ENCODE results near the gene TANGO6.
"Not testable (repeated sequence)": the region's sequence is repeated elsewhere in the genome, so short reads cannot be mapped to it uniquely, and the experiment has no call there.

The TANGO6 gene

DNA sequence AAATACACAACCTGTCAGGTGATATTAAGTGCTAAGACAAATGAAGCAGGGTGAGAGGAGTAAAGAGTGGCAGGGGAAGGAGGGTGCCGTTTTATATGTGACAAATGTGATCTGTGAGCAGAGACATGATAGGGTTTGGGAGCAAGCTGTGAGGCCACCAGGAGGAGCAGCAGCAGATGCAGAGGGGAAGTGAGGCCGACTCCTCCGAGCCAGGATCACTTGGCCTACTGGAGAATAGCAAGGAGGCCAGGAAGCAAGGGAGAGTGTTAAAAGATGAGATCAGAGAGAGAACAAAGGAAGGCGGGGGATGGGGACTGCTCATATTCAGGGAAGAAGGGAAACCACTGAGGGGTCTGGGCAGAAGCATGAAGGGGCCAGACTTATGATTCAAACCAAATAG lies 129.4 kb downstream of the TANGO6 start:
- no peak for DNase-seq (ENCODE audit: low read depth)

DNA sequence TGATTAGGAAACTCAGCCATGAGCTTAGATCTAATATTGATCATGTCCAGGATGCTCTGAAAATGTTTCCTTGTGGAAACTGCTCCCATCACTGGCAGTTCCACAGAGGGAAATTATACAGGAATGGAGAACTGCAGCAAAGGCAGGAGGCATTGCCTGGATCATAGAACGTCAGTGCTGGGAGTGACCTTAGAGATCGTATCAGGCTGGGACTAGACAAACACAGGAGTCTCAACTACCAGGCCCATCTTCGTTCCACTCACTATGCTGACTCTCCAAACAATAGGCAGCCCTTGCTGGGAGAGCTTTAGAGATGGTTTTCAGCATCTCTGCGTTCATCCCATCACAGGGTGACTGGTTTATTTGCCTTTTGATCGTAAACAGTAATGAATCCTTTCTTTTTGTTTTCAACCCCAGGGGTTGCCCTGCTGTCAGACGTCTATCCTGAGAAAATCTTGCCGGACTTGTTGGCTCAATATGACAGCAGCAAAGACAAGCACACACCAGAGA lies 130.3 kb downstream of the TANGO6 start:
- DNase-seq (ENCODE audit: low read depth) = no peak

DNA sequence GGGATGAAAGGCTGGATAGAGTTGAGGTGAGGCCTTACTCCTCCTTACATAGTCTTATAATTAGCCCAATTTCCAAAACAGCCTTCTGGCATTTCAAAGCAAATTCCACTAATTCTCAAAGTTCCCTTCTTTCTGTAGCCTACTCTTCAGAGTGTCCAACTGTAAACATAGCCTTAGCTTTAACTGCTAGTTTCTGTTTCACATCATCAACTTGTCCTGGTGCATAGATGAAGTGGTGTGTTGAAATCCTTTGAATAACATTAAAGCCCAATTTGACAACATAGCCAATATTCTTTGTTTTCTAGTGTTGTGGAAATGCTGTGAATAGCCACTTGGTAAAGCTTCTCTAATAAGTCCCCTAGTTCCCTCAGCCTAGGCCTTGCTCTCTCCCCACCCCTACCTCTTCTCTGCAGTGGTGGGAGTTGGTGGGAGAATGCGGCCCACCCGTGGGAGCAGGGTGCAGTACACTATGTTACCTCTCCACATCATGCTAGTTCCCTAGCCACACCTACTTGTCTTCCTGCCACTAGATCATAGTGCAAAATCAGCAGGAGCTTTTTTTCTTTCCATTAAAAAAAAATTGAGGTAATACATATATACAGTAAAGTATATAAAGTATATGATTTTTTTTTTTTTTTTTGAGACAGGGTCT lies 135.1 kb downstream of the TANGO6 start:
- DNase-seq (ENCODE audit: low read depth) = no peak

DNA sequence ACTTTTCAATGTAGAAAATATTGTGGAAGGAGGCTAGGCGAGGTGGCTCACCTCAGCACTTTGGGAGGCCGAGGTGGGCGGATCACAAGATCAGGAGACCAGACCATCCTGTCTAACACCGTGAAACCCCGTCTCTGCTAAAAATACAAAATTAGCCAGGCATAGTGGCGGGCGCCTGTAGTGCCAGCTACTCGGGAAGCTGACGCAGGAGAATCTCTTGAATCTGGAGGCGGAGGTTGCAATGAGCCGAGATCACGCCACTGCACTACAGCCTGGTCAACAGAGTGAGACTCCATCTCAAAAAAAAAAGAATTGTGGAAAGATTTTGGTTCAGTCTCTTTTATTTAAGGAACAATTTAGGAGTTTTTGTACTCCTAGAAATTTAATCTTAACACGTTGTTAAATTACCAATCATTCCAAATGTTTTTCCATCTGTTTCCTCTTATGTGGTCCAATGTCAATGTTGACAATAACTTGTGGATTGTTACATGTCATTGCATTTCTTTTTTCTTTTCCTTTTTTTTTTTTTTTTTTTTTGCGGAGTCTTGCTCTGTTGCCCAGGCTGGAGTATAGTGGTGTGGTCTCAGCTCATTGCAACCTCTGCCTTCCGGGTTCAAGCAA lies 137.5 kb downstream of the TANGO6 start:
- no peak for DNase-seq (ENCODE audit: low read depth)

DNA sequence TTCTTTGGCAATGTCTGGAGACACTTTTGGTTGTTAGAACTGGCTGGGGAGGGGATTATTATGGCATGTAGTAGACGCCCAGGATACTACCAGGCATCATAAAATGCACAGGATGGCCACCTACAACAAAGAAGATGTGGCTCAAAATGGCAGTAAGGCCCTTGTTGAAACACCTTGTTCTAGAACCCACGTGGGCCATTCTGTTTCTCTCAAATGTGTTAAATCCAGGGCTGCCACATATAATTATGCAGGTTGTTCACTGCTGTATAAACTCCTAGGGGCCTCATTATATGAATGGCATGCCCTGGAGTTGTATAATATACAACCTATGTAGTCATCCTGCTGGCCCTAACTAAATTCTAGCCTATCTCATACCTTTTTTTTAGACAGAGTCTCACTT lies 138.6 kb downstream of the TANGO6 start:
- no peak for DNase-seq (ENCODE audit: low read depth)

DNA sequence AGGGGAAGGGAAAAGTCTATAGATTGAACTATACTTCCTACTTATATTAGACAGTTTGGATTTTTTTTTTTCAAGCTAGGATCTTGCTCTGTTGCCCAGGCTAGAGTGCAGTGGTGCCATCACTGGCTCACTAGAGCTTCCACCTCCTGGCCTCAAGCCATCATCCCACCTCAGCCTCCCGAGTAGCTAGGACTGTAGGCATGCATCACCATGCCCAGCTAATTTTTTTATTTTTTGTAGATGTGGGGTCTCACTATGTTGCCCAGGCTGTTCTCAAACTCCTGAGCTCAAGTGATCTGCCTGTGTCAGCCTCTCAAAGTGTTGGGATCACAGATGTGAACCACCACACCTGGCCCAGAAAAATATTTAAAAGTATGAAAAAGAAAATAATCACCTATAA lies 141.1 kb downstream of the TANGO6 start:
- no peak for DNase-seq (ENCODE audit: low read depth)

DNA sequence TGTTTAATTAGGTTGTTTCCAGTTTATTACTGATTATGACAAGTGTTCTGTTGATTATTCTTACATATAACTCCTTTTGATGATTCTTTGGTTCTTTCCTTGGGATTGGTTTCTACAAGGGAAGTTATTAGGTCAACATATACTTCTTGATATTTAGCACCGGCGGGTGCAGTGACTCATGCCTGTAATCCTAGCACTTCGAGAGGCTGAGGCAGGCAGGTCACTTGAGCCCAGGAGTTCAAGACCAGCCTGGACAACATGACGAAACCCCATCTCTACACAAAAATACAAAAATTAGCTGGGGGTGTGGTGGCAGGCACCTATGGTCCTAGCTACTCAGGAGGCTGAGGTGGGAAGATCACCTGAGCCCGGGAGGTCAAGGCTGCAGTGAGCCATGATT lies 141.9 kb downstream of the TANGO6 start:
- no peak for DNase-seq (ENCODE audit: low read depth)

DNA sequence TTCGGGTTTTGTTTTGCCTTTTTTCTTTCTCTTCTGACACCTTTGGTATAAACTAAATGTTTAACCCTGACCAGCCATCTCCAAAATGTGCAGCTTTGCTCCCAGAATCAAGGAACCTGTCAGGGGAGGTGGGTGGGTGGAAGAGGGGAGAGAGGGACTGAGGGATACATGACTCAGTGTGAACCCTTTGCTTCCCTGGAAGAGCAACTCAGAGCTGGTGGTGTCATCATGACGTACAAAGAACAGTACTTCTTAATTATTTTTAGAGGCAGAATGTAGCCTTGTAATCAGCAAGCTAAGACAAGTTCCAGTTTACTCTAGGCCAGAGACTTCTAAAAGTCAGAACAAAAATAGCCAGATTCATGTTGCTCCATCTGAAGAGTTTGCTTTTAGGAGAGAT lies 142.5 kb downstream of the TANGO6 start:
- no peak for DNase-seq (ENCODE audit: low read depth)

DNA sequence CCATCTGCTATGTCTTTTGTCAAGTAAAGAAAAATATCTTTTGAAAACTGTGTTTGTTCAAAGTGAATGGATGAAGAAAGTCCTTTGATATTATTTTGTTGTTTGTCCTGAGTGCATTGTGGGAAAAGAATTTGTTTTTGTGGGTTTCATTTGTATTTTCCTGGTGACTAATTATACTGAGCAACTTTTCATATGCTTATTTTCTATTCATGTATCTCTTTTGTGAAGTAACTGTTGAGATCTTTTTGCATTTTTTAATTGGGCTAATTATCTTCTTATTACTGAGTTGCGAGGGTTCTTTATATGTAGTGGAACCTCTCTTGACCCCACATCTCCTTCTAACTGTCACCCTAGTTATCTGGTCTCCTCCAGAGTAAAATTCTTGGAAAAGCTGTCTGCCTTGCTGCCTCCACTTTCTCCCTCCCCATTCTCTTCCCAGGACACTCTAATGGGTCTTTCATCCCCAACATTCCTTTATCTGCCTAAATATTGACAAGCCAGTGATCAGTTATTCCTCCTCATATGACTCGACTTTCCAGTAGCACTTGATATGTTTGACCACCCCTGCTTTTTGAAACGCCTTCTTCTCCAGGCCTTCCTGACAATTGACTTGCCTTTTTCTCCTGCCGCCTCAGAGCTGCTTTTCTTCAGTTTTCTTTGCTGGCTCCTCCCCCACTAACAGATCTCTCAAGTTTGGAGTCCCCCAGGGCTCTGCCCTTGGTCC lies 144.6 kb downstream of the TANGO6 start:
- no peak for DNase-seq (ENCODE audit: low read depth)

DNA sequence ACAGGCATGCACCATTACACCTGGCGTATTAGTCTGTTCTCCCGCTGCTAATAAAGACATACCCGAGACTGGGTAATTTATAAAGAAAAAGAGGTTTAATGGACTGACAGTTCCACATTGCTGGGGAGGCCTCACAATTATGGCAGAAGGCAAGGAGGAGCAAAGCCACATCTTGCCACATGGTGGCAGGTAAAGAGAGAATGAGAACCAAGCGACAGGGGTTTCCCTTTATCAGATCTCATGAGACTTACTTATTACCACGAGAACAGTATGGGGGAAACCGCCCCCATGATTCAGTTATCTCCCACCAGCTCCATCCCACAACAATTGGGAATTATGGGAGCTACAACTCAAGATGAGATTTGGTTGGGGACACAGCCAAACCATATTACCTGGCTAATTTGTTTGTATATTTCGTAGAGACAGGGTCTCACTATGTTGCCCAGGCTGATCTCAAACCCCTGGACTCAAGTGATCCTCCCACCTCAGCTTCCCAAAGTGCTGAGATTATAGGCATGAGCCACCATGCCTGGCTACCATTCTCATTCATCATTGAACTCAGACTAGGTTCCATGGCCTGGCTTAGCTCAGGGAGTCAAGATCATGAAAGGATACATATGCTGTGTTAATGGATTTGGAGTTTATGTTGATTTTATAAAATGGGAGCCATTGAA lies 147.0 kb downstream of the TANGO6 start:
- not testable (repeated sequence) for DNase-seq (ENCODE audit: low read depth)

DNA sequence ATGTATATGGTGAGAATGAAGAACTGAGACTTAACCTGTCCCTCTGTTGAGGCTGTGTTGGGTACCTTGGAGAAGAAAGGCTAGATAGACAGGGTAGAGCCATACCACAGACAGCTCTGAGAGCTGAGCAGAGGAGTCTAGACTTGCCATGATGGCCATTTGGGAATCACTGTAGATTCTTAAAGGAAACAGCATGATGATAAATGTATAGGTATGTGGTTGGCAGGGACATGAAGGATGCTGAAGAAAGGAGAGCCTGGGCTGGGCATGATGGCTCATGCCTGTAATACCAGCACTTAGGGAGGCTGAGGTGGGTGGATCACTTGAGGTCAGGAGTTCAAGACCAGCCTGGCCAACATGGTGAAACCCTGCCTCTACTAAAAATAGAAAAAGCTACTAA lies 147.7 kb downstream of the TANGO6 start:
- no peak for DNase-seq (ENCODE audit: low read depth)

DNA sequence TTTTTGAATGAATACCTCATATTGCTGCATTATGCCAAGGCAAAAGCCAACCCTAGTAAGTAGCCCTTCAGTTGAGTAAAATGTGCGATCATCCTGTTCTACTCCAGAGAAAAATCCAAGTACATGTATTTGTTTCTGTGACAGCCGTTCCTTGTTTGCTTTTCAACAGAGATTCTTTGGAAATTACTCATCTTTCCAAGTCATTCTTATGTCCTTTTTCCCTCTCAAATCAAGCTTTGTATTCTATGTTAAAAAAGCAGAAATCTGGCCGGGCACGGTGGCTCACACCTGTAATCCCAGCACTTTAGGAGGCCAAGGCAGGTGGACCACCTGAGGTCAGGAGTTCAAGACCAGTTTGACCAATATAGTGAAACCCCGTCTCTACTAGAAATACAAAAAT lies 149.2 kb downstream of the TANGO6 start:
- DNase-seq (ENCODE audit: low read depth) = no peak

DNA sequence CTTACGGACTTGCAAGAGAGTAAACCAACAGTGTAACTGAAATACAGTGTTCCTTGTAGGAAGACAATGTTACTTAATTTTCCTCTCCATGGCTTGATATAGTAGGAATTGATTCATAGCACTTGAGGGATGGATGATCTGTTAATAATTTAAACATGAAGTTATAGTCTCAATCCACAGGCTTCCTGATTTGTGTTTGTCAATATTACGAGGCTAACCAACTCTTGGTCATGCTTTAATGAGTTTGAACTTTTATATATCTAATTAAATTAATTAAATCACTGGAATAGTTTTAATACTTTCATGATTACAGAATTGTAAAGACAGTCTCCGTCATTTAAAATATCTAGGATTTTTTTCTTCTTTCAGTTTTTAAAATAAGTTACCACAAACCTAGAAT lies 150.1 kb downstream of the TANGO6 start:
- DNase-seq (ENCODE audit: low read depth) = no peak

DNA sequence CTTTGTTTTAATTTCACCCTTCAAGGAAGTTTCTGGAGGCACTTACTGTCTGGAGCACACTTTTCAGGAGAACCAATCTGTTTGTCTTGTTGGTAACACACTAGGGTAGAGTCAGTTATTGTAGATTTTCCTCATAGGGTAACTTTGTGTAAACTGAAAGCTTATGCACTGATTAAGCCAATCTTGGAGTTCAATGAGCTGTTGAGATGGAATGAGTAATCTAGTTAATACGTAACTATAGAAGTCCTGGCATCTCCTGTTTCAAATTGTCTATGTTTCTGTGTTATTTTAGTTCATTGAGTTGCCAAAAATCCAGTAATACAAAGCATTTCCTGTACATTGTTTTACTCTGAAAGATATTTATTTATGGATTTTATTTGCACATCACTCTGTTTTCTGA lies 150.6 kb downstream of the TANGO6 start:
- no peak for DNase-seq (ENCODE audit: low read depth)

DNA sequence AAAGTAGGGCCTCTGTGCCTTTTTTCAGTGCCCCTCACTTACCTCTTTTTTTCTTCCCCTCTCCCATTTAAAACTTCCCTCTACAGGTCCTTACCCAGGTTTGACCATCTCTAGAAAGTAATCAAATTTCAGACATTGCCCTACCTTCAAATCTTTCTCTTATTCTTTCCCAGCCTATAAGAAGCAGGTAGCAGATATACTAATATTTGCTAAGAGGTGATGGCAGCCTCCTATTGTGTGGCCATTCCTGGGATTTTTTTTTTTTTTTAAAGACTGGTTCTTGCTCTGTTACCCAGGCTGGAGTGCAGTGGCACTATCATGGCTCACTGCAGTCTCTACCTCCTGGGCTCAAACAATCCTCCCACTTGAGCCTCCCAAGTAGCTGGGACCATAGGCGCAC lies 151.0 kb downstream of the TANGO6 start:
- no peak for DNase-seq (ENCODE audit: low read depth)

DNA sequence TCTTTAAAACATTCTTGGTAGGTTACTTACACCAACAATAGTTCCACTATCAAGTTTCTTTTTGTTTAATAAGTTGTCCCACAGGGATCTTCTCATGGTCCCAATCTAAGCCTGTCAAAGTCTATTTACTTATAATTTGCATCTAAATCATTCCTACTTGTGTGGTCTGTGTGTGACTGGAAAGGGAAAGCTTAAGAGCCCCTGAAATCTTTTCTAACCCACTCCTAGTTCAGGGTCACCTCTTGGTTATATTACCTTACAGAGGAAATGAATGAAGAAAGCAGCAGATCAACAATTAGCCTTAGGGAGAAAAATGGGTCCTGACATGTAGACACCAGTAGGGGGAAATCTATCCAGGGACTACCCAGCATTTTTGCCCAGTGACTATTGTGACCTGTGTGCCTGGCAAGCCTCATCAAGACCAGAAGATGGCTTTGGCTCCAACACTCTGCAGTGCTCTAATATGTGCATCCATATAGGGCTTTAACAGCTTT lies 151.7 kb downstream of the TANGO6 start:
- DNase-seq (ENCODE audit: low read depth) = no peak

DNA sequence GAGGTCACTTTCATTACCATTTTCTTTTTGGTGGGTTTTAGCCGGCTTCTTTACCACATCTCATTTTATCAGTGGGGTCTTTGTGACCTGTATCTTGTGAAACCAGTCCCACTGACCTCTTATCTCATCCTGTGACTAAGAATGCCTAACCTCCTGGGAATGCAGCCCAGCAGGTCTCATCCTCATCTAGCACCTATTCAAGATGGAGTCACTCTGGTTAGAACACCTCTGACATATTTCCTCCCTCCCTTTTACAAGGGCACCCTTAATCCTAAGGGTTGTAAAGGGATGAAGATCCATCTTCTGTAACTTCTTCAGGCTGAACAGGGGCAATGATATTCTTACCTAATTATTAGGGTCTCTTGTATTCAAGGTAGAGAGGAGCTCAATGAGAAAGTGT lies 154.2 kb downstream of the TANGO6 start:
- no peak for DNase-seq (ENCODE audit: low read depth)

DNA sequence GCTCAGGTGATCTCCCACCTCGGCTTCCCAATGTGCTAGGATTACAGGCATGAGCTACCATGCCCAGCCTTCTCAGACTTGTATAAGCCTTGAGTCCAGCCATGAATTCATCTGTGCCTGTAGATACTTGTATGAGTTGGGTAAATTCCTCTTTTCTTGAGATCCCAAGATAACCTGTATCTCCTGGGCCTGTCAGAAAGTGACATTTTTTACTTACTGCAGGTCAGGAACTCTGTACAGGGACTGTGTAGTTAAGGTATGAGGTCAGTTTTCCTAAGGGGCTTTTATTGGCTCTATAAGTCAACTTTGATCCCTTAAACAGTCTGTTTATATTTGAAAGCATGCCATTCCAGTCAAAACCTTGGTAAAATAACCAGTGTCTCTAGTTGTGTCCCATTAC lies 155.8 kb downstream of the TANGO6 start:
- DNase-seq (ENCODE audit: low read depth) = no peak

DNA sequence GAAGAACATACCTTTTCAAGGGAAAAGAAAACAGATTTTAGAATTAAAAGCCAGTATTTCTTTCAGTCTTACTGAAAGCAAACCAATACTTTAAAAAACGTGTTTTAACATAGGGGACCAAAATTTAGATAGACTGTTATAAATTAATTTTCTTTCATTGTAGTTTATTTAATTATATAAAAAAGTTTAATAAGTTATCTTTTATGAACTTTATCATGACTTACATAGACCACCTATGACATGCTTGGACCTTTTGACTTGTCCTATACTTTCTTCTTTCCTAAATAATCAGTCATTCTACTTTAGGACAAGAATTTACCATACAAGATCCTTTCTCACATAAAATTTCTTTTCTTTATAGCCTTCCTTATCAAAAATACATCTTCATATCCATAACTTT lies 160.2 kb downstream of the TANGO6 start:
- DNase-seq (ENCODE audit: low read depth) = no peak

DNA sequence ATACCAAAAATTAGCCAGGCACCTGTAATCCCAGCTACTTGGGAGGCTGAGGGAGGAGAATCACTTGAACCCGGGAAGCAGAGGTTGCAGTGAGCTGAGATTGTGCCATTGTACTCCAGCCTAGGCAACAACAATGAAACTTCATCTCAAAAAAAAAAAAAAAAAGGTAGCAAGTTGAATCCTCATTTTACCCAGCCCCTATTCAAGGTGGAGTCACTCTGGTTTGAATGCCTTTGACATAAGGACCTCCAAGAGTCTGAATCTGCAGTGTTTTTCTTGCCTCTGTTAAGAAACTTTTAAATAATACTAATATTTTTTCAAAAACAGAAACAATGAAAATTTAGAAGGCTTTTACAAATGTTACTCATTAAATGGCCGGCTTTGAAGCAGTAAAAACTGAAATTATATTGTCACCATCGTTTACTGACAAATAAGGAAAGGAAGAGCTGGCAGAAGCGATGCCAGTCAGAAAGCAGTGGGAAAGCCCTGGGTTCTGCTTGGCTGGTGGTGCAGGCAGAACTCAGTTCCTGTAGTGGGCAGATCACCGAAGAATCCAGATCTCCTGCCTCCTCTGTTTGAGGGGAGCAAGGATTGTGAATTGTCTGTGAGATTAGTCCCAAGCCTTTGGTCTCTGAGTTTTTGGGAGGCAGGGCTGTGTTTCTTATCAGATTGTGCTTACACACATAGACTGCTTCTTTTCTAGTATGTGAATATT lies 162.5 kb downstream of the TANGO6 start:
- DNase-seq (ENCODE audit: low read depth) = no peak

DNA sequence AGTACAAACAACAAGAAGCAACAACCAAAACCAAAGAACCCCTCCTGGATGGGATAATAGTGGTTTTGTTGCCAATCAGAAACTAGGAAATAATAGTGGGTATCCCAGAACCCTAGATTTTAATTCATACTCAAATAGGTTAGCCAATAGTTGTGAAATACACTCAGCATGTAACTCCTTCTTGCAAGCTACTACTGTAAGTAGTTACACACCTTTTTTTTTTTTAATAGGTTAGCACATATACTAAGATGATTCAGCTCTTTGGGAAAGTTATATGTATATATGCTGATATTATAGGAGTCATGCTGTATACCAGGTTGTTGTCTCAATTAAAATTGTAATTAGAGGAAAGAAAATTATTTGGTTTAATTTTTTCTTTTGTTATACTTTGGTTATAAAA lies 169.6 kb downstream of the TANGO6 start:
- no peak for DNase-seq (ENCODE audit: low read depth)

DNA sequence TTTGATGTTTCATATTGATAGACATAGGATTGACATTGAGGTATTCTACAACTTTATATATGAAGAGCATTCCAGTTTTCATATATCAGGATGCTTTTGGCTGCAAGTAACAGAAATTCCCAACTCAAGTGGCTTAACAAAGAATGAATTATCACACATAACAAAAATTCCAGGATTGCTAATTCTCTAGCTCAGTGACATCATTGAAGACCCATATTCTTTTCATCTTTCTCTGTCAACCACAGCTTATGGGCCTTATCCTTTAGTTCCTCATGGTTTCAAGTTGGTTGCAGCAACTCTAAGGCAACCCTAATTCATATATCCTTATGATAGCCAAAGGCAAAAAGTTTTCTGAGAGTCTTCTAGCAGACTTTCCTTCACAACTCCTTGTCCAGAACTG lies 170.7 kb downstream of the TANGO6 start:
- no peak for DNase-seq (ENCODE audit: low read depth)
